HG03196 (cell line): ENCODE results near the gene HSD17B13.

ENCODE experiments used
- ATAC-seq: cut with Tn5 transposase; IDR thresholded peaks from one replicate; pipeline ENCODE4 v1.9.1; 2021; ENCODE audit not compliant: unreplicated experiment

Gene HSD17B13

GRCh38 chr4:87268411-87268810 lies 54.3 kb downstream of the HSD17B13 start:
- no peak for ATAC-seq

DNA sequence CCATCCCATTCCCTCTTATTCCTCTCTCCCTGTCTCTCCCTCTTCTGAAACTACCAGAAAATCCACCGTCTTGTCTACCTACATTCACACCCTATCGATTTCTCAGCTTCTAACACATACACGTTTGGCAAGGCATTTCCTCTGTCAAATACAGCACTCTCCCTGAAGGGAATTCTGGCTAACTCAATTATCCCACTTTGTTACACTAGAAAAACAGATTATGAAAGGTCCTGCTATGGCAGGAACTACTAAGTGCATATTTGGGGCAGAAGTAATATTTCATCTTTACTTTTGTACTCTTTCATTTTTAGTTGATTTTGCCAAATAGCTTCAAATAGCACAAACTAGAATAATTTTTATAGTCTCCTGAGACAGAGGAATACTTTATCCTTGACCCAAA lies 55.7 kb downstream of the HSD17B13 start:
- no peak for ATAC-seq

GRCh38 chr4:87262886-87263285 lies 59.8 kb downstream of the HSD17B13 start:
- no peak for ATAC-seq

GRCh38 chr4:87260477-87260876 lies 62.2 kb downstream of the HSD17B13 start:
- ATAC-seq = no peak

DNA sequence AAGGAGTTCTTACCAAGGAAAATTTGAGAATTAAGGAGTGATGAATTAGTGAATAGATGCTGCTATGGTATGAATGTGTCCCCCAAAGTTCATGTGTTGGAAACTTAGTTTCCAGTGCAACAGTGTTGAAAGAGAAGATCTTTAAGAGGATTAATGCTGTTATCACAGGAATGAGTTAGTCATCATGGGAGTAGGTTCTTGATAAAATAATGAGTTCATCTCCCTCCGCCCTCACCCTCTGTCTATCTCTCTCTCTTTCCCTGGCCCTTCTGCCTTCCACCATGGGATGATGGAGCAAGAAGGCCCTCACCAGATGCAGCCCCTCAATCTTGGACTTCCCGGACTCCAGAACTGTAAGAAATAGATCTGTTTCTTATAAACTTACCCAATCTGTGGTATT lies 64.0 kb downstream of the HSD17B13 start:
- ATAC-seq = no peak

- no peak for ATAC-seq
Measured at GRCh38 chr4:87257523-87257922, 65.2 kb downstream of the HSD17B13 start.

DNA sequence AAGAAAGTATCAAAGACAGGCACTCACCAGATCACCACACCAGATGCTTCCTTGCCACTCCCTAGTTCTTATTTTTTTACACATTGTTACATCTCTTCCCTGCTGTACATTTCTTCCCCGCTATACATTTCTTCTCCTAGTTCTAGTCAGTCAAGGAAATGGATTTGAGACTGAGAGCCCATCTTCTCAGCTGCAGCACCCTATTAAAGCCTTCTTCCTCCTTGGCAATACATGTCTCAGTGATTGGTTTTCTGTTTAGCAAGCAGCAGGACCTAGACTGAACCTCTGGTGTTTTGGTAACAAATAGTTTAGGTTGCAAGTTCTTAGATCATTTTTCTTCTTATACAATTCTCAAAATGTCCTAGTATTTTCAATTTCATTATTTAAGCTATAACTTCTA lies 66.9 kb downstream of the HSD17B13 start:
- no peak for ATAC-seq
